B cell (primary cell): Measurements from ENCODE around the gene SMYD2.

Experiments
- CTCF ChIP-seq: fragments of 200-600 bp; IDR thresholded peaks from one replicate; pipeline ENCODE4 v1.8.0; 2022; ENCODE audit warnings: antibody characterized with exemption, mild to moderate bottlenecking
- EZH2 ChIP-seq: IDR thresholded peaks from 2 replicates; pipeline ENCODE4 v1.6.1; 2012; ENCODE audit warnings: borderline replicate concordance, low read depth, mild to moderate bottlenecking, moderate library complexity, low read length; ENCODE audit not compliant: insufficient read depth, poor library complexity, severe bottlenecking

DNA sequence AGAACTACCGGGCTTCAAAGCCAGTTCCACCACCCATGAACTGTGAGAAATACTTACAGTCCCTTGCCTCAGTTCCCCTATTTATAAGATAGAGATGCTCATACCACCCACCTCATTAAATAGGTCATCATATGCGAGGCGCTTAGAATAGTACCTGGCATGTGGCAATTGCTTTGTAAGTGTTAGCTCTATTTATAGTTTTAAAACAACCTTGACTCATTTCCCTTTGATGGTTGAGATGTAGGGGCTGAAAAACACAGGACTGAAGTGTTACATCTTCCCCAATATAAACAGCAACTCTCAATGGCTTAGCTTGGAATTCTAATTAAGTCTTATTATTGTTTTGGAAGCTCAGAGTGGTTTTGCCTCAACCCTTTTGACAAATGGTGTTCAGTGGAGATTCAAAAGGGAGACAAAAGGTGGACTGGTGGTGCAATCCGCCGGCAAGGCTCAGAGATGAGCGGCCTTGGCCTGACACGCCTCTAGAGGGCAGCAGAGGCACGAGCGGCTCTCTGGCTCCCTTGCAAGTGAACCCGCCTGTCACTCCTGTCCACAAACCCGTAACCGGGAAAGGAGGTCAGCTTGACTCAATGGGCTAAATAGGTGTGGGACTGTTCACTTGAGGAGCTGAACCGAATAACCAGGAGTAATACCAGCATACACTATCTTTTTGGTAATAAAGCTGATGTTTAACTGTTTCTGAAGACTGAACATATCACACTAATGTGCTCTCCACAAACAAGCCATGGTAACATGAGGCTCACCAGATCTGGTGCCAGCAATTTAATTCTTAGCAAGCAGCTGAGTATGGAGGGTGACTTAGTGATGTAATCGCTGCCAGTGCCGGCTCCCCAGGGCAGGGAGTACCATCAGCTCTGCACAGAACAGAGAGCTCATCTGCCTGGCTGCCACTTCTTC, 19.5 kb upstream of the SMYD2 start:
- TF ChIP-seq EZH2 (no peak), CTCF (peak; percentile 99)
